Ectodermal cell (in vitro differentiated cells): ENCODE results near the gene LAMB1.
"Not testable (repeated sequence)": the region's sequence is repeated elsewhere in the genome, so short reads cannot be mapped to it uniquely, and the experiment has no call there.

Source experiments
- H3K27ac ChIP-seq: 2 replicates; pipeline ENCODE4 v1.7.0; 2013; ENCODE audit warnings: mild to moderate bottlenecking, low read depth, low read length; ENCODE audit not compliant: insufficient read depth, poor library complexity, severe bottlenecking
- H3K27me3 ChIP-seq: 2 replicates; pipeline ENCODE4 v1.7.0; 2013; ENCODE audit warnings: mild to moderate bottlenecking, low read length; ENCODE audit not compliant: insufficient read depth, control insufficient read depth, poor library complexity, severe bottlenecking
- H3K36me3 ChIP-seq: one replicate; pipeline ENCODE4 v1.7.0; 2013; ENCODE audit warnings: low read length; ENCODE audit not compliant: control insufficient read depth, insufficient read depth
- H3K4me1 ChIP-seq: one replicate; pipeline ENCODE4 v1.7.0; 2013; ENCODE audit warnings: low read length; ENCODE audit not compliant: control insufficient read depth, insufficient read depth
- H3K4me3 ChIP-seq: 2 replicates; pipeline ENCODE4 v1.7.0; 2013; ENCODE audit warnings: low read depth, low read length, control low read depth; ENCODE audit not compliant: insufficient read depth
- H3K9me3 ChIP-seq: 2 replicates; pipeline ENCODE4 v1.7.0; 2013; ENCODE audit warnings: mild to moderate bottlenecking, low read length, moderate library complexity; ENCODE audit not compliant: control insufficient read depth
- WGBS, 2 experiments: methylation state at CpG; one replicate each; pipeline ENCODE4 v1.1.7; 2013; ENCODE audit warnings: missing lambda C conversion rate in 2 of 2; 5-methylcytosine and 5-hydroxymethylcytosine counted together

The LAMB1 gene

DNA sequence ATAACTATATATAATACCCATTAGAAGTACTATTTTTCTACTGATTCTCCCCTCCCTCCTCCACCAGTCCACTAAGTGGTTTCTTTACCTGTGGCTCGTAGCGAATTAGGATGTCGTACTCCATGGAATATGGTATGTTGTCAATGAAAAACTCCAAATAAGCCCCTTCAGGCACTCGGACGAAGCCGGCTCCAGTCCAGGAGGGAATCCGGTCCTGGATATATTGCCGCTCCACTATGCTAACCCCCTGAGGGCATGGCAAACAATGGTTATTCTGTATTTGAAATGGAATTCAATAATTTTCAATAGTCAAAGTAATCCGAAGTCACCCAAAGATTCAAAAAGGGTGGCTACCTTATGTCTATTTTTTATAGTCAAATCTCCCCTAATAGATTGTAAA, 40.1 kb downstream of the LAMB1 start:
- WGBS, 2 experiments = 95 to 98% methylated on average over 8 to 9 of the region's 9 CpGs
- peaks cover 20% of the 10 kb centered on the region for H3K36me3 ChIP-seq
- H3K9me3 ChIP-seq = no peaks in the 10 kb centered on the region
- peaks cover 16% of the 10 kb centered on the region for H3K4me1 ChIP-seq
- no peak overlapping the region for H3K4me3 ChIP-seq
- H3K27ac ChIP-seq = no peak overlapping the region
- no peaks in the 10 kb centered on the region for H3K27me3 ChIP-seq

DNA sequence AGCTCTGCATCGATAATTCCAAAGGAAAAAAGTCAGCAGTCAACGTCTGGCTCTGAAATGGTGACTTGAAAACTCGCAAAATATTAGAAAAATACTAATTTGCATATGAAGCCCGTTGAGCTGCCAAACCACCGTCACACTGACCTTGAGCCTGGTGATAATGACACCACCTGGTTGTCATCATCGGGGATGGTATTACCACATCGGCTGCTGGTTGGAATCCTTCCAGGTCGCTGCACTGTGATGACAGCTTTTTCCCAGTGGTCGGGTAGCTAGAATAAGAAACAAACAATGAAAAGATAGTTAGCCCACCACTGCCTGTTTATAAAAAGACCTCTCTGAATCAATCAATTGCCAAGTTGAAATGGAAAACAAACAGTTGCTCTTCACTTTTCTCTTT, 41.6 kb downstream of the LAMB1 start:
- no peak overlapping the region for H3K27ac ChIP-seq
- H3K27me3 ChIP-seq = no peaks in the 10 kb centered on the region
- H3K4me1 ChIP-seq = peaks cover 2% of the 10 kb centered on the region
- no peaks in the 10 kb centered on the region for H3K9me3 ChIP-seq
- H3K4me3 ChIP-seq = no peak overlapping the region
- peaks cover 20% of the 10 kb centered on the region for H3K36me3 ChIP-seq
- WGBS, 2 experiments = 95 to 97% methylated on average over 9 of the region's 9 CpGs

GRCh38 chr7:107960272-107960671, 42.7 kb downstream of the LAMB1 start:
- H3K27ac ChIP-seq = no peak overlapping the region
- no peak overlapping the region for H3K4me3 ChIP-seq
- H3K36me3 ChIP-seq = peaks cover 20% of the 10 kb centered on the region
- no peaks in the 10 kb centered on the region for H3K27me3 ChIP-seq
- no peaks in the 10 kb centered on the region for H3K9me3 ChIP-seq
- WGBS, 2 experiments = 95 to 96% methylated on average over 5 of the region's 5 CpGs
- H3K4me1 ChIP-seq = no peaks in the 10 kb centered on the region

GRCh38 chr7:107959527-107959898, 43.4 kb downstream of the LAMB1 start:
- Histone ChIP-seq H3K27ac (no peak overlapping the region), H3K36me3 (peaks cover 20% of the 10 kb centered on the region), H3K4me1 (no peaks in the 10 kb centered on the region), H3K9me3 (no peaks in the 10 kb centered on the region), H3K4me3 (no peak overlapping the region), H3K27me3 (no peaks in the 10 kb centered on the region)
- WGBS, 2 experiments = 85% methylated on average over 10 of the region's 10 CpGs

GRCh38 chr7:107958764-107959526, 44.0 kb downstream of the LAMB1 start:
- H3K27me3 ChIP-seq = no peaks in the 10 kb centered on the region
- H3K27ac ChIP-seq = no peak overlapping the region
- WGBS, 2 experiments = 92 to 95% methylated on average over 14 of the region's 14 CpGs
- H3K4me1 ChIP-seq = peaks cover 3% of the 10 kb centered on the region
- no peaks in the 10 kb centered on the region for H3K9me3 ChIP-seq
- H3K4me3 ChIP-seq = no peak overlapping the region
- peaks cover 19% of the 10 kb centered on the region for H3K36me3 ChIP-seq

DNA sequence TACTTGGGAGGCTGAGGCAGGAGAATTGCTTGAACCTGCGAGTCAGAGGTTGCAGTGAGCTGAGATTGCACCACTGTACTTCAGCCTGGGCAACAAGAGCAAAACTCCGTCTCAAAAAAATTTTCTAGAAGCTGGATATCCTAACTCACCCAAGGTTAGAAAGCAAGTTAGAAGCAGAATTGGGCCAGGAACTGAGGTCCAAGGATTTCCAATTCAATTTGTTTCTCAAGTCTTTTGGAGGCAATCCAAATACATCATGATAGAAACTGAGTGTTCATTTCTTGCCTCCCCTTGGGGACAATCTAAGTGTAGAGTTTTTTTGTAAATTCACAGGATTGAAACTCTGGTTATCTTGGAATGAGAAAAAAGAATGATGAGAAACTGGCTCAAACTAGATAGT, 45.5 kb downstream of the LAMB1 start:
- Histone ChIP-seq H3K27ac (no peak overlapping the region), H3K36me3 (peaks cover 18% of the 10 kb centered on the region)

DNA sequence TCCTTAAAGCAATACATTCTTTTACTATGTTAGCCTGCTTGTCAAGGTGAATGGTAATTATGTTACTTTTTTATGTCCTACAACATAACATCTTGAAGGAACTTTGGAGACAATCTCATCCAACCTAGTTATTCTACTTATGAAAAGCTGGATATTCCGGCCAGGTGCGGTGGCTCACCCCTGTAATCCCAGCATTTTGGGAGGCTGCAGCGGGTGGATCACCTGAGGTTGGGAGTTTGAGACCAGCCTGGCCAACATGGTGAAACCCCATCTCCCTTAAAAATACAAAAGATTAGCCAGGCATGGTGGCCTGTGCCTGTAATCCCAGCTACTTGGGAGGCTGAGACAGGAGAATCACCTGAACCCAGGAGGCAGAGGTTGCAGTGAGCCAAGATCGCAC, 46.0 kb downstream of the LAMB1 start:
- not testable (repeated sequence) for H3K4me3 ChIP-seq, H3K9me3 ChIP-seq, H3K27me3 ChIP-seq, H3K27ac ChIP-seq
- WGBS, 2 experiments = 88 to 89% methylated on average over 4 of the region's 4 CpGs
- Histone ChIP-seq H3K4me1 (peaks cover 19% of the 10 kb centered on the region), H3K36me3 (peaks cover 18% of the 10 kb centered on the region)

More for the DNA sequence above, 45.5 kb downstream of the LAMB1 start:
- H3K4me1 ChIP-seq = peaks cover 17% of the 10 kb centered on the region
- H3K27me3 ChIP-seq = no peaks in the 10 kb centered on the region
- H3K9me3 ChIP-seq = no peaks in the 10 kb centered on the region
- 91 to 95% methylated on average over 2 of the region's 2 CpGs for WGBS, 2 experiments
- H3K4me3 ChIP-seq = no peak overlapping the region

- H3K27ac ChIP-seq = no peak overlapping the region
- 92 to 93% methylated on average over 5 of the region's 5 CpGs for WGBS, 2 experiments
- no peaks in the 10 kb centered on the region for H3K27me3 ChIP-seq
- H3K9me3 ChIP-seq = no peaks in the 10 kb centered on the region
- H3K4me3 ChIP-seq = no peak overlapping the region
- H3K4me1 ChIP-seq = peaks cover 27% of the 10 kb centered on the region
- H3K36me3 ChIP-seq = peaks cover 18% of the 10 kb centered on the region
Measured at GRCh38 chr7:107955394-107955793, 47.6 kb downstream of the LAMB1 start.

- Histone ChIP-seq H3K4me3 (no peak overlapping the region), H3K36me3 (peaks cover 9% of the 10 kb centered on the region), H3K27ac (peak overlapping the region; percentile 1), H3K4me1 (peaks cover 27% of the 10 kb centered on the region), H3K27me3 (no peaks in the 10 kb centered on the region), H3K9me3 (no peaks in the 10 kb centered on the region)
- whole genome bisulfite sequencing, 2 experiments = 87 to 93% methylated on average over 2 of the region's 2 CpGs
Measured at GRCh38 chr7:107953924-107954303, 49.0 kb downstream of the LAMB1 start.

DNA sequence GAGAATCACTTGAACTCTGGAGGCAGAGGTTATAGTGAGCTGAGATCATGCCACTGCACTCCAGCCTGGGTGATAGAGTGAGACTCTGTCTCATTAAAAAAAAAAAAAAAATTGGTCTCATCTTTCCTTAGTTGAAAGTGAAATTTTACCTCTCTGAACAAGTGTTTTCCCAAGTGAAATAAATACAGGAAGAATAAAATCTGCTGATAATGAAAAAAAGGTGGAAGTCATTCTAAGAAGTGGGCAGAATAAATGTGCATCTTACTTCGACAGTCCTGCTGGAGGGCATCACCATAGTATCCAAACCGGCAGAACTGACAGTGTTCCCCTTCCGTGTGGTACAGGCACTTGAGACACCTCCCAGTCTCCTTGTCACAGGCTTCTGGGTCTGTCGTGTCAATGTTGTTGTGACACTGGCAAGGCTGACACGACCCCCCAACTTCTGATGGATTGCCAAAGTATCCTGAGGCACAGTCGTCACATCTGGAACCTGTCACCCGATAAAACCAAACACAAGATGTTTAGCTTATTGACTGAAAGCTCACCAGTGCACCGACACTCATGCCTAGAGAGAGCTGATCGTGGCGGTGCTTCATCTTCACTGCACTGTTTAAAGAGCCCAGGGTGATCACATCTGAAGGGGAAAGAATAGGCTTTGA, 49.6 kb downstream of the LAMB1 start:
- Histone ChIP-seq H3K27ac (peak overlapping the region; percentile 1), H3K4me3 (no peak overlapping the region), H3K27me3 (no peaks in the 10 kb centered on the region), H3K9me3 (no peaks in the 10 kb centered on the region), H3K36me3 (peaks cover 8% of the 10 kb centered on the region), H3K4me1 (peaks cover 27% of the 10 kb centered on the region)
- 87 to 91% methylated on average over 10 of the region's 10 CpGs for WGBS, 2 experiments
